OCI-LY7 (cell line): Measurements from ENCODE around the gene NELFCD. TPM values are rescaled to one million over a fixed set of nuclear protein-coding genes. Genes with fewer than 3 reads are reported as not detected.

Experiments
- BruUV-seq: library from RNA; stranded (reverse); fragments of 400-500 nt; replicated peaks from 2 replicates; lab custom pipeline; 2021; lab: Mats Ljungman, UMichigan
- CTCF ChIA-PET: fragments of 300-600 bp; sonication (Branson Sonifier 250); formaldehyde crosslinking; loops from one replicate; lab custom pipeline; 2022; ENCODE audit warnings: antibody characterized with exemption; ENCODE audit not compliant: unreplicated experiment; lab: Charles Lee
- POLR2A ChIA-PET: fragments of 300-600 bp; sonication (Branson Sonifier 250); formaldehyde crosslinking; loops from one replicate; lab custom pipeline; 2022; ENCODE audit warnings: antibody characterized with exemption; lab: Charles Lee
- DNase-seq: peaks from one replicate; pipeline ENCODE4 v3.0.0-alpha.2; 2015; ENCODE audit warnings: low spot score
- H2AFZ ChIP-seq: fragments of 200-600 bp; sonication (generic), shearing (Covaris generic); 2 replicates; pipeline ENCODE4 v1.6.1; 2014; ENCODE audit warnings: mild to moderate bottlenecking, antibody characterized with exemption, low read length, moderate library complexity
- H3K27ac ChIP-seq: fragments of 200-600 bp; sonication (generic); 2 replicates; pipeline ENCODE4 v1.5.1; 2014; ENCODE audit warnings: mixed run types, low read depth, mild to moderate bottlenecking, moderate library complexity, low read length, inconsistent platforms; ENCODE audit not compliant: poor library complexity, severe bottlenecking
- H3K36me3 ChIP-seq: fragments of 200-600 bp; sonication (generic); 2 replicates; pipeline ENCODE4 v1.6.1; 2014; ENCODE audit warnings: mild to moderate bottlenecking, antibody characterized with exemption, low read length, moderate library complexity, mixed read lengths; ENCODE audit not compliant: insufficient read depth
- H3K4me1 ChIP-seq: fragments of 200-600 bp; sonication (generic); 2 replicates; pipeline ENCODE4 v1.5.1; 2014; ENCODE audit warnings: mild to moderate bottlenecking, low read length; ENCODE audit not compliant: insufficient read depth, poor library complexity, severe bottlenecking
- H3K4me2 ChIP-seq: fragments of 200-600 bp; sonication (generic); 2 replicates; pipeline ENCODE4 v1.6.1; 2014; ENCODE audit warnings: mild to moderate bottlenecking, low read length
- H3K4me3 ChIP-seq: fragments of 200-600 bp; sonication (generic); 2 replicates; pipeline ENCODE4 v1.5.1; 2014; ENCODE audit warnings: mild to moderate bottlenecking, low read depth, low read length; ENCODE audit not compliant: poor library complexity, severe bottlenecking
- H3K79me2 ChIP-seq: fragments of 200-600 bp; sonication (generic); 2 replicates; pipeline ENCODE4 v1.6.1; 2016; ENCODE audit warnings: low read depth, mild to moderate bottlenecking, low read length, moderate library complexity, mixed read lengths; ENCODE audit not compliant: insufficient read depth
- H3K9me2 ChIP-seq: fragments of 200-600 bp; sonication (generic); 2 replicates; pipeline ENCODE4 v1.6.1; 2016; ENCODE audit warnings: mild to moderate bottlenecking, low read length, mixed read lengths; ENCODE audit not compliant: insufficient read depth
- H3K9me3 ChIP-seq: fragments of 200-600 bp; sonication (generic); 2 replicates; pipeline ENCODE4 v1.6.1; 2014; ENCODE audit warnings: mild to moderate bottlenecking, mixed run types, low read length, mixed read lengths
- H4K20me1 ChIP-seq: fragments of 200-600 bp; sonication (generic); 2 replicates; pipeline ENCODE4 v1.6.1; 2014; ENCODE audit warnings: mild to moderate bottlenecking, antibody characterized with exemption, low read length, moderate library complexity, mixed read lengths; ENCODE audit not compliant: insufficient read depth
- EZH2phosphoT487 ChIP-seq: fragments of 200-600 bp; sonication (generic); IDR thresholded peaks from 2 replicates; pipeline ENCODE4 v1.6.1; 2018; ENCODE audit warnings: low read depth, borderline replicate concordance, mild to moderate bottlenecking, mixed run types, antibody characterized with exemption, low read length, moderate library complexity, mixed read lengths
- intact Hi-C: fragments of 100-400 bp; cut with micrococcal nuclease; formaldehyde crosslinking; loops from one replicate; pipeline ENCODE4 v1.10.0; 2022; ENCODE audit not compliant: unreplicated experiment
- total RNA-seq, 2 experiments: library from RNA; depleted of rRNA in 1 of 2; stranded (reverse); fragments of >200 nt in 1 of 2; shearing (Covaris generic) in 1 of 2; gene quantifications; 2 replicates each; pipeline ENCODE4 v1.2.3, GENCODE V29; 2014 to 2022
- TF ChIP-seq, protein P1 (sequence below): fragments of 200-600 bp; sonication (generic); conservative IDR thresholded peaks from 2 replicates; pipeline ENCODE4 v1.5.1; 2014; ENCODE audit warnings: mild to moderate bottlenecking, antibody characterized with exemption, low read length, moderate library complexity, mixed read lengths

NELFCD gene
- total RNA-seq, 2 experiments from 2014 or later = 90.7 to 143 TPM

GRCh38 chr20:59002388-59002787, 21.3 kb downstream of the NELFCD start:
- DNase-seq = no peak
- intact Hi-C loops = loop anchor here (10.0 kb wide), 1 partner anchor 162 kb away; the partner anchor contains the start of gene ZNF831
- H3K4me1 ChIP-seq = peaks cover 36% of the 10 kb centered on the region
- no peak overlapping the region for H2AFZ ChIP-seq
- ChIA-PET CTCF (no interaction called here), POLR2A (interaction anchor here (0.9 kb wide), 1 partner anchor 15 kb away, joined by 3 read pairs; no protein-coding TSS in a partner anchor)
- H3K27ac ChIP-seq = no peak overlapping the region
- no peaks in the 10 kb centered on the region for H3K9me3 ChIP-seq
- H3K79me2 ChIP-seq = peaks cover 19% of the 10 kb centered on the region; the same call in 1 of the 2 replicates
- no peaks in the 10 kb centered on the region for H3K9me2 ChIP-seq
- H3K36me3 ChIP-seq = peaks cover 56% of the 10 kb centered on the region
- no peaks in the 10 kb centered on the region for H4K20me1 ChIP-seq
- BruUV-seq = no TSS peak
- no peak overlapping the region for H3K4me3 ChIP-seq
- TF ChIP-seq, protein P1, sequence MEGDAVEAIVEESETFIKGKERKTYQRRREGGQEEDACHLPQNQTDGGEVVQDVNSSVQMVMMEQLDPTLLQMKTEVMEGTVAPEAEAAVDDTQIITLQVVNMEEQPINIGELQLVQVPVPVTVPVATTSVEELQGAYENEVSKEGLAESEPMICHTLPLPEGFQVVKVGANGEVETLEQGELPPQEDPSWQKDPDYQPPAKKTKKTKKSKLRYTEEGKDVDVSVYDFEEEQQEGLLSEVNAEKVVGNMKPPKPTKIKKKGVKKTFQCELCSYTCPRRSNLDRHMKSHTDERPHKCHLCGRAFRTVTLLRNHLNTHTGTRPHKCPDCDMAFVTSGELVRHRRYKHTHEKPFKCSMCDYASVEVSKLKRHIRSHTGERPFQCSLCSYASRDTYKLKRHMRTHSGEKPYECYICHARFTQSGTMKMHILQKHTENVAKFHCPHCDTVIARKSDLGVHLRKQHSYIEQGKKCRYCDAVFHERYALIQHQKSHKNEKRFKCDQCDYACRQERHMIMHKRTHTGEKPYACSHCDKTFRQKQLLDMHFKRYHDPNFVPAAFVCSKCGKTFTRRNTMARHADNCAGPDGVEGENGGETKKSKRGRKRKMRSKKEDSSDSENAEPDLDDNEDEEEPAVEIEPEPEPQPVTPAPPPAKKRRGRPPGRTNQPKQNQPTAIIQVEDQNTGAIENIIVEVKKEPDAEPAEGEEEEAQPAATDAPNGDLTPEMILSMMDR = no peak
- TF ChIP-seq EZH2phosphoT487 = no peak
- H3K4me2 ChIP-seq = no peak overlapping the region

- POLR2A ChIA-PET = interaction anchor here (0.8 to 0.9 kb wide), 2 partner anchors 11 to 15 kb away, joined by 3 read pairs; no protein-coding TSS in a partner anchor
- Histone ChIP-seq H3K79me2 (peaks cover 19% of the 10 kb centered on the region; the same call in 1 of the 2 replicates), H3K9me3 (no peaks in the 10 kb centered on the region), H3K9me2 (no peaks in the 10 kb centered on the region), H3K4me3 (no peak overlapping the region), H2AFZ (no peak overlapping the region), H3K36me3 (peaks cover 50% of the 10 kb centered on the region), H3K4me2 (no peak overlapping the region), H3K4me1 (peaks cover 41% of the 10 kb centered on the region), H4K20me1 (no peaks in the 10 kb centered on the region), H3K27ac (no peak overlapping the region)
- TF ChIP-seq, protein P1 = no peak
- TF ChIP-seq EZH2phosphoT487 = no peak
- DNase-seq = no peak
- CTCF ChIA-PET = no interaction called here
- intact Hi-C loops = loop anchor here (10.0 kb wide), 1 partner anchor 162 kb away; the partner anchor contains the start of gene ZNF831
- no TSS peak for BruUV-seq
These were observed 21.9 kb downstream of the NELFCD start for GRCh38 chr20:59002874-59003399.

DNA sequence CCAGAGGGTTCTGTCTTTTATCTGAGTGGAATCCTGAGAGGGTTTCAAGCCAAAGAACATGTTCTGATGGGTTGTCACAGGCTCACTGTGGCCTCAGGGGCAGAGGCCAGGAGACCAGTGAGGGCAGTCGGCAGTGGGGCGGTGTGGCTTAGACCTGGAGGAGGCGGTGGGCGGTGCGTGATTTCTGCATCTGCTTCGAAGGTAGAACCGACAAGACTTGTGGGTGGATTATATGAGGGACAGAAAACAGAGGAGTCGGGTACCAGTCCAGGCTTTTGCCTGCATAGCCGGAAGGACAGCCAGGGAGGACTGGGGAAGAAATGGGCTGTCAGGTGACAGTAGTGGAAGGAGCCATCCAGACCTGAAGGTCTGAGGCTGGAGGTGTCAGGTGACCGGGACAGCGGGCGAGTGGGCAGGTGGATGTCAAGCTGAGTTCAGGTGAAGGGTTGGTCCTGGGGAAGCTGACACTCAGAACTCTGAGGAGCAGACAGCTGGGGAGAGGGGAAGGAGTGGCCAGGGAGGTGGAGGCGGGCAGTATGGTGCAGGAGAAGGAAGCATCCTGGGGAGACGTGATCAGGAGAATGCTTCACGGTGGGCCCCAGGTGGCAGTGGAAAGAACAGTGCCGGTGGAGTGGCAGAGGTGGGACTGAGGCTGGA, 22.9 kb downstream of the NELFCD start:
- POLR2A ChIA-PET = interaction anchor here (0.8 to 2.3 kb wide), 2 partner anchors 12 to 40 kb away, joined by 3 to 5 read pairs; no protein-coding TSS in a partner anchor
- Histone ChIP-seq H3K9me3 (no peaks in the 10 kb centered on the region), H3K79me2 (peaks cover 19% of the 10 kb centered on the region; the same call in 1 of the 2 replicates), H3K36me3 (peaks cover 41% of the 10 kb centered on the region), H3K9me2 (no peaks in the 10 kb centered on the region), H3K4me3 (peak overlapping the region; percentile 74), H3K4me1 (peaks cover 52% of the 10 kb centered on the region), H3K27ac (peak overlapping the region; percentile 85), H4K20me1 (no peaks in the 10 kb centered on the region), H2AFZ (no peak overlapping the region), H3K4me2 (peak overlapping the region; percentile 94)
- TF ChIP-seq EZH2phosphoT487 = no peak
- TF ChIP-seq, protein P1 = no peak
- CTCF ChIA-PET = interaction anchor here (1.0 kb wide), 1 partner anchor 10 kb away, joined by 5 read pairs; no protein-coding TSS in a partner anchor
- BruUV-seq = no TSS peak
- intact Hi-C loops = loop anchor here (2.0 to 10.0 kb wide), 2 partner anchors 39 to 161 kb away; partner anchors contain the start of genes PRELID3B and ZNF831
- DNase-seq = peak; percentile 16
